OCI-LY7 (cell line): ENCODE results near the gene ERC1. TPM values are rescaled to one million over a fixed set of nuclear protein-coding genes. Genes with fewer than 3 reads are reported as not detected.

Source experiments
- BruUV-seq: library from RNA; stranded (reverse); fragments of 400-500 nt; replicated peaks from 2 replicates; lab custom pipeline; 2021; lab: Mats Ljungman, UMichigan
- CTCF ChIA-PET: fragments of 300-600 bp; sonication (Branson Sonifier 250); formaldehyde crosslinking; loops from one replicate; lab custom pipeline; 2022; ENCODE audit warnings: antibody characterized with exemption; ENCODE audit not compliant: unreplicated experiment; lab: Charles Lee
- POLR2A ChIA-PET: fragments of 300-600 bp; sonication (Branson Sonifier 250); formaldehyde crosslinking; loops from one replicate; lab custom pipeline; 2022; ENCODE audit warnings: antibody characterized with exemption; lab: Charles Lee
- DNase-seq: peaks from one replicate; pipeline ENCODE4 v3.0.0-alpha.2; 2015; ENCODE audit warnings: low spot score
- H2AFZ ChIP-seq: fragments of 200-600 bp; sonication (generic), shearing (Covaris generic); 2 replicates; pipeline ENCODE4 v1.6.1; 2014; ENCODE audit warnings: mild to moderate bottlenecking, antibody characterized with exemption, low read length, moderate library complexity
- H3K27ac ChIP-seq: fragments of 200-600 bp; sonication (generic); 2 replicates; pipeline ENCODE4 v1.5.1; 2014; ENCODE audit warnings: mixed run types, low read depth, mild to moderate bottlenecking, moderate library complexity, low read length, inconsistent platforms; ENCODE audit not compliant: poor library complexity, severe bottlenecking
- H3K36me3 ChIP-seq: fragments of 200-600 bp; sonication (generic); 2 replicates; pipeline ENCODE4 v1.6.1; 2014; ENCODE audit warnings: mild to moderate bottlenecking, antibody characterized with exemption, low read length, moderate library complexity, mixed read lengths; ENCODE audit not compliant: insufficient read depth
- H3K4me1 ChIP-seq: fragments of 200-600 bp; sonication (generic); 2 replicates; pipeline ENCODE4 v1.5.1; 2014; ENCODE audit warnings: mild to moderate bottlenecking, low read length; ENCODE audit not compliant: insufficient read depth, poor library complexity, severe bottlenecking
- H3K4me2 ChIP-seq: fragments of 200-600 bp; sonication (generic); 2 replicates; pipeline ENCODE4 v1.6.1; 2014; ENCODE audit warnings: mild to moderate bottlenecking, low read length
- H3K4me3 ChIP-seq: fragments of 200-600 bp; sonication (generic); 2 replicates; pipeline ENCODE4 v1.5.1; 2014; ENCODE audit warnings: mild to moderate bottlenecking, low read depth, low read length; ENCODE audit not compliant: poor library complexity, severe bottlenecking
- H3K79me2 ChIP-seq: fragments of 200-600 bp; sonication (generic); 2 replicates; pipeline ENCODE4 v1.6.1; 2016; ENCODE audit warnings: low read depth, mild to moderate bottlenecking, low read length, moderate library complexity, mixed read lengths; ENCODE audit not compliant: insufficient read depth
- H3K9me2 ChIP-seq: fragments of 200-600 bp; sonication (generic); 2 replicates; pipeline ENCODE4 v1.6.1; 2016; ENCODE audit warnings: mild to moderate bottlenecking, low read length, mixed read lengths; ENCODE audit not compliant: insufficient read depth
- H3K9me3 ChIP-seq: fragments of 200-600 bp; sonication (generic); 2 replicates; pipeline ENCODE4 v1.6.1; 2014; ENCODE audit warnings: mild to moderate bottlenecking, mixed run types, low read length, mixed read lengths
- H4K20me1 ChIP-seq: fragments of 200-600 bp; sonication (generic); 2 replicates; pipeline ENCODE4 v1.6.1; 2014; ENCODE audit warnings: mild to moderate bottlenecking, antibody characterized with exemption, low read length, moderate library complexity, mixed read lengths; ENCODE audit not compliant: insufficient read depth
- CTCF ChIP-seq: fragments of 200-600 bp; sonication (generic); conservative IDR thresholded peaks from 2 replicates; pipeline ENCODE4 v1.5.1; 2014; ENCODE audit warnings: mild to moderate bottlenecking, antibody characterized with exemption, low read length, moderate library complexity, mixed read lengths
- EZH2phosphoT487 ChIP-seq: fragments of 200-600 bp; sonication (generic); IDR thresholded peaks from 2 replicates; pipeline ENCODE4 v1.6.1; 2018; ENCODE audit warnings: low read depth, borderline replicate concordance, mild to moderate bottlenecking, mixed run types, antibody characterized with exemption, low read length, moderate library complexity, mixed read lengths
- intact Hi-C: fragments of 100-400 bp; cut with micrococcal nuclease; formaldehyde crosslinking; loops from one replicate; pipeline ENCODE4 v1.10.0; 2022; ENCODE audit not compliant: unreplicated experiment
- total RNA-seq, 2 experiments: library from RNA; depleted of rRNA in 1 of 2; stranded (reverse); fragments of >200 nt in 1 of 2; shearing (Covaris generic) in 1 of 2; gene quantifications; 2 replicates each; pipeline ENCODE4 v1.2.3, GENCODE V29; 2014 to 2022

Gene ERC1
- total RNA-seq, 2 experiments from 2014 or later, result 26.9 to 86.9 TPM

GRCh38 chr12:1531153-1531653 lies 540.2 kb downstream of the ERC1 start:
- Histone ChIP-seq H3K4me1 (peaks cover 52% of the 10 kb centered on the region), H3K4me2 (peak overlapping the region; percentile 89), H3K4me3 (peak overlapping the region; percentile 68), H3K9me3 (no peaks in the 10 kb centered on the region), H3K36me3 (no peaks in the 10 kb centered on the region), H3K9me2 (no peaks in the 10 kb centered on the region), H4K20me1 (no peaks in the 10 kb centered on the region), H3K79me2 (peaks cover 14% of the 10 kb centered on the region), H2AFZ (0 out of 2 replicates have a peak overlapping the region, but pooled peaks have one; percentile 36), H3K27ac (peak overlapping the region; percentile 10)
- no peak for TF ChIP-seq EZH2phosphoT487
- POLR2A ChIA-PET, result no interaction called here
- DNase-seq, result peak; percentile 51
- intact Hi-C loops, result no loop called here
- CTCF ChIA-PET, result no interaction called here
- no TSS peak for BruUV-seq

DNA sequence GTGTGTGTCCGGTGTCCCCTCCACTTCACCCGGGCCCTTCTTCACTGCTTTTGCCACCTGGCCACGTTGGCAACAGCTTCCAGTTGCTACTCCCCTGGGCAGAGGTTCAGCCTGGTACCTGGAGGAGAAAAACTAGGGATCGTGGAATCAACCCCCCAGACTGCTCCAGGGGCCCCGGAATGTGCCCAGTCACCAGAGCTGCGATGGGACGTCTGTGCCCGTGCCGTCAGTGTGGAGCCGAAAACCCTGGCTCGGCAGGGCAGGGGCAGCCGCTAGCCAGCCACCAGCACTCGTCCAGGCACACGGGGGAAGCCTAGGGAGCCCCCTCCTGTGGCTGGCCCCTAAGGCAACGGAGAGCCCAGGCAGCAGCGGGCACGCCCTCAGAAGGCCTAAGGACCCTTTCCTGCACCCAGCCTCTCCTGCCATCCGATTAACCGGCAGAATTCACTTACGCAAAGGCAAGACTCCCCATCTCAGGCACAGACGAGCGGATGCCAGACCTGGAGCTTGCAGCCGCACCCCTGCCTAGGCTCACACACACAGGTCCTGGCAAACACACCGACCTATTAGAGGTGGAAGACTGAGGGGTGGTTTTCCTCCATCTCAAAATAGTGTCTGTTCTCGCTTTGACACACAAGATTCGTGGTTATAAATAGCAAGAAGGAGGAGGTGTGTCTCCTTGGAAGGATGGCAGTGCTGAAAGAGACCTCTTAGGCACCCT lies 540.8 kb downstream of the ERC1 start:
- H4K20me1 ChIP-seq, result no peaks in the 10 kb centered on the region
- no peak for DNase-seq
- peak overlapping the region; percentile 68 for H3K4me3 ChIP-seq
- H3K4me2 ChIP-seq, result peak overlapping the region; percentile 89
- peaks cover 49% of the 10 kb centered on the region for H3K4me1 ChIP-seq
- no peak for TF ChIP-seq CTCF
- TF ChIP-seq EZH2phosphoT487, result no peak
- POLR2A ChIA-PET, result interaction anchor here (2.7 kb wide), 1 partner anchor 14 kb away, joined by 16 read pairs; no protein-coding TSS in a partner anchor
- H3K79me2 ChIP-seq, result peaks cover 14% of the 10 kb centered on the region
- no peak overlapping the region for H2AFZ ChIP-seq
- CTCF ChIA-PET, result no interaction called here
- intact Hi-C loops, result no loop called here
- BruUV-seq, result no TSS peak
- H3K9me2 ChIP-seq, result no peaks in the 10 kb centered on the region
- H3K9me3 ChIP-seq, result no peaks in the 10 kb centered on the region
- H3K27ac ChIP-seq, result peak overlapping the region; percentile 79
- H3K36me3 ChIP-seq, result no peaks in the 10 kb centered on the region

- ChIA-PET POLR2A (interaction anchor here (0.6 to 2.7 kb wide), 4 partner anchors 8 to 59 kb away, joined by 3 to 16 read pairs (median 4); no protein-coding TSS in a partner anchor), CTCF (interaction anchor here (0.8 kb wide), 1 partner anchor 414 kb away, joined by 4 read pairs; no protein-coding TSS in a partner anchor)
- intact Hi-C loops, result loop anchor here (1.0 kb wide), 1 partner anchor 51 kb away; no protein-coding TSS in a partner anchor
- Histone ChIP-seq H3K4me1 (peaks cover 49% of the 10 kb centered on the region), H3K9me2 (no peaks in the 10 kb centered on the region), H2AFZ (peak overlapping the region; percentile 64; the same call in 1 of the 2 replicates), H3K79me2 (peaks cover 14% of the 10 kb centered on the region), H3K27ac (peak overlapping the region; percentile 79), H3K36me3 (no peaks in the 10 kb centered on the region), H4K20me1 (no peaks in the 10 kb centered on the region), H3K4me3 (peak overlapping the region; percentile 68), H3K4me2 (peak overlapping the region; percentile 89), H3K9me3 (no peaks in the 10 kb centered on the region)
- no TSS peak for BruUV-seq
- no peak for DNase-seq
- TF ChIP-seq EZH2phosphoT487 (no peak), CTCF (peak; percentile 21; the same call in 1 of the 2 replicates)
Observed at GRCh38 chr12:1532375-1533165, 541.5 kb downstream of the ERC1 start.
